Measurements from ENCODE around the gene PID1.

PID1 gene

GRCh38 chr2:229246334-229246733 lies 24.8 kb downstream of the PID1 start:
- H3K4me1 ChIP-seq = no peaks in the 10 kb centered on the region
- in situ Hi-C loops (cut with MboI; ENCODE audit: low sequenced_read_pairs) = no loop called here
- H3K27me3 ChIP-seq (ENCODE audit: low read depth) = no peaks in the 10 kb centered on the region
- no peak overlapping the region for H3K4me3 ChIP-seq
- no peak for DNase-seq (ENCODE audit: low spot score in 2 of 2)
- H3K9me3 ChIP-seq = no peaks in the 10 kb centered on the region
- H3K36me3 ChIP-seq (replicated peaks) = no peaks in the 10 kb centered on the region

- Histone ChIP-seq H3K27me3 (ENCODE audit: low read depth) (no peaks in the 10 kb centered on the region), H3K4me1 (no peaks in the 10 kb centered on the region), H3K9me3 (no peaks in the 10 kb centered on the region), H3K36me3 (replicated peaks) (no peaks in the 10 kb centered on the region), H3K4me3 (no peak overlapping the region)
- DNase-seq (ENCODE audit: low spot score in 2 of 2) = no peak
- in situ Hi-C loops (cut with MboI; ENCODE audit: low sequenced_read_pairs) = no loop called here
Observed at GRCh38 chr2:229244975-229245374, 26.1 kb downstream of the PID1 start.

DNA sequence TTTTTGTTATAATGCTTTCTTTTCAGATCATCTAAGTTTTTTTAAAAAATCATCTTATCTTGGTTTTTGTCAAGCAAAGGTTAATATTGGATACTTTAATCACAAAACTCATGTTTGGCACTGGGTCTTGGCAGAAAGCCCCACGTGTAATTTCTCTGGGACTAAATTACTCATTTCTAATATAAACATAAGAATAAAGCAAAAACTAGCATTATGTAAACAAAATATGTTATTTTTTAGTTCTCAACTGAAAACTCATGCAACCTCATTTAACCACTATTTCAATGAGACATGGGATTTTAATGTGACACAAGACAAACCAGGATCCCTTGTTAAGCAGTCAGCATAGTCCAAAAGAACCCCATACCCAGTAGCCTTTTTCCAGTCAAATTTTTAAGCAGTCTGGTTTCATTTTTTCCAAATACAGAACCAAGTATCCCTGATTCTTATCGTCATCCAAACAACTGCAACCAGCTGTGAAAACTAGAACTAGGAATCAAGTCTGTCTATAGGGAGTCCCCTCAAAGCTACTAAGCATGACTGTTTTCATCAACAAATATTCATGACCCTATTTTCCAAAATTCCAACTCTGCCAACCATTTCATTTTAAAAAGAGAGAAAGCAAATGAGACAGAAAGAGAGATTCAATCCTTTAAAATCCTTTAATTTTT lies 27.1 kb downstream of the PID1 start:
- Histone ChIP-seq H3K4me3 (no peak overlapping the region), H3K36me3 (replicated peaks) (no peaks in the 10 kb centered on the region), H3K9me3 (no peaks in the 10 kb centered on the region), H3K27me3 (ENCODE audit: low read depth) (no peaks in the 10 kb centered on the region), H3K4me1 (no peaks in the 10 kb centered on the region)
- no peak for DNase-seq (ENCODE audit: low spot score in 2 of 2)
- in situ Hi-C loops (cut with MboI; ENCODE audit: low sequenced_read_pairs) = no loop called here

DNA sequence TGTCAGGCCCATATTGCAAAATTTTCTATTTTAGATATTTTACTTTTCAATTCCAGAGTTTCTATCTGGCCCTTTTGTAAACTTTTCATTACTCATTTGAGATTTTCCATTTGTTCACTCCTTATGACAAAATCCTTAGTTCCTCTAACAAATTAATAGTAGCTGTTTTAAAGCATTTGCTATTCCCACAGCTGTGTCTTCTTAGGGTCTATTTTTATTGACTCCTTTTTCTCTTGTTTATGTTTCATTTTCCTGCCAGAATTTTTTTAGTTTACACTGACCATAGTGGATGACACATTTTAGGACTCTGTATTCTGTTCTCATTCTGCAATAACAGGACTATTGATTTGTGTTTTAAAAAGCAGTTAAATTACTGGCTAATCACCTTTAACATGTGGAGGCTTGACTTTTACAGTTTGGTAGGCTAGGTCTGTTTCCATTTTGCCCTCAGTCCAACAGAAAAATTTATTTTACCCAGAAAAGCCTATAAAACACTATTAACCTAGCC lies 30.0 kb downstream of the PID1 start:
- H3K36me3 ChIP-seq (replicated peaks) = no peaks in the 10 kb centered on the region
- H3K9me3 ChIP-seq = no peaks in the 10 kb centered on the region
- DNase-seq (ENCODE audit: low spot score in 2 of 2) = no peak
- H3K27me3 ChIP-seq (ENCODE audit: low read depth) = no peaks in the 10 kb centered on the region
- H3K4me1 ChIP-seq = no peaks in the 10 kb centered on the region
- in situ Hi-C loops (cut with MboI; ENCODE audit: low sequenced_read_pairs) = no loop called here
- no peak overlapping the region for H3K4me3 ChIP-seq

DNA sequence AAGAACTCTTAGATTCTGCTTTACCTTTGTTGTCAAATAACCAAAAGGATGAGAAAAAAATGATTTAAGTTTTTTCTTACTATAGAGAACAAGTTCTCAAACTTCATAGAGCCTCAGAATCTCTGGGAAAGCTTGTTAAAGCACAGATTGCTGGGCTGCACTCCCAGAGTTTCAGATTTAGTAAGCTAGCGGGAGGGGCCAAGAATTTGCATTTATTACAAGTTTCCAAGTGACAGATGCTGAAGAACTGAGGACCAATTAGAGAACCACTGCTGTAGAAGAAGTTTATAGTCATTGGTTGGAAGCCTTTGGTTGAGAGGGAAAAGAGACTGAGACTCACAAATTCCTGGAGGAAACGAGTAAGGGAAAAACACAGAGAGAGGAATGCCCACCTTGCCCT lies 32.1 kb downstream of the PID1 start:
- DNase-seq (ENCODE audit: low spot score in 2 of 2) = no peak
- H3K9me3 ChIP-seq = no peaks in the 10 kb centered on the region
- in situ Hi-C loops (cut with MboI; ENCODE audit: low sequenced_read_pairs) = no loop called here

GRCh38 chr2:229237270-229237669 lies 33.8 kb downstream of the PID1 start:
- no peaks in the 10 kb centered on the region for H3K4me1 ChIP-seq
- DNase-seq (ENCODE audit: low spot score in 2 of 2) = no peak
- in situ Hi-C loops (cut with MboI; ENCODE audit: low sequenced_read_pairs) = no loop called here
- H3K27me3 ChIP-seq (ENCODE audit: low read depth) = no peaks in the 10 kb centered on the region
- H3K9me3 ChIP-seq = no peaks in the 10 kb centered on the region
- no peak overlapping the region for H3K4me3 ChIP-seq
- H3K36me3 ChIP-seq (replicated peaks) = no peaks in the 10 kb centered on the region

More for the DNA sequence above, 32.1 kb downstream of the PID1 start:
- Histone ChIP-seq H3K4me3 (no peak overlapping the region), H3K36me3 (replicated peaks) (no peaks in the 10 kb centered on the region), H3K4me1 (no peaks in the 10 kb centered on the region), H3K27me3 (ENCODE audit: low read depth) (no peaks in the 10 kb centered on the region)

DNA sequence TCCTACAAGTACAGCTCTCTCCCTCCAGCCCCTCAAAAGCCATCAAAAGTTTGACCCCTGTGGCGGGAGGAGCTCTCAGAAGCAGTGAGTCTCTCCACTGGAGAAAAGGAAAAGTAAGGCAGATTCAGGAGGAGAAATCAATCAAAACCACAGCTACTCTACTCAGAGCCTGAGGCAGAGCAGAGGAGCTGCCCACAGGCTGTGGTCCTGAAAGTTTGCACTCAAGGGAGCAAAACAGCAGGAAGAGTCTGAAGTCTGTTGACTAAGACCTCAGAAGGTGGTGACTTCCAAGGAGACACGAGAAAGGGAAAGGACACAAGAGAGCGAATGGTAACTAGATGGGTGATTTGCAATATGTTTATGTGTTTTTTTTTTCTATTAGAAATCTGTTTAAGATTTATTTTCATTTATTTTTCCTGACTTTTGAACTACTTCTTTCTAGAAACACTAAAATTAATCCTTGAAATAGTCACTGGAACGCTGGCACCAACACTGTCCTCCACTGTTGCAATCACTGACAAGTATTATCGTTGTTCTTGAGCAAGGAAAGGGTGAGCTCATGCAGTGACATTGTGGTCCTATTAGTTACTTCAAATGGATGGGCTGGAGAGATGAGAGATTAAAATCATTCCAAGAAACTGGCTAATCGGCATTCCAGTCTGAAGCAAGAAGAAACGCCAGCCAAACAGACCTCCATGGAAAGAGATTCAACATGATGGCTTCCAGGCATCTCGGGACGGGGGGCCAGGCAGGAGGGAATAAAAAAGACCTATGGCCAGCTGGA lies 35.8 kb downstream of the PID1 start:
- no peaks in the 10 kb centered on the region for H3K9me3 ChIP-seq
- DNase-seq (ENCODE audit: low spot score in 2 of 2) = no peak
- no peaks in the 10 kb centered on the region for H3K27me3 ChIP-seq (ENCODE audit: low read depth)
- no peak overlapping the region for H3K4me3 ChIP-seq
- no peaks in the 10 kb centered on the region for H3K36me3 ChIP-seq (replicated peaks)
- no peaks in the 10 kb centered on the region for H3K4me1 ChIP-seq
- in situ Hi-C loops (cut with MboI; ENCODE audit: low sequenced_read_pairs) = no loop called here

DNA sequence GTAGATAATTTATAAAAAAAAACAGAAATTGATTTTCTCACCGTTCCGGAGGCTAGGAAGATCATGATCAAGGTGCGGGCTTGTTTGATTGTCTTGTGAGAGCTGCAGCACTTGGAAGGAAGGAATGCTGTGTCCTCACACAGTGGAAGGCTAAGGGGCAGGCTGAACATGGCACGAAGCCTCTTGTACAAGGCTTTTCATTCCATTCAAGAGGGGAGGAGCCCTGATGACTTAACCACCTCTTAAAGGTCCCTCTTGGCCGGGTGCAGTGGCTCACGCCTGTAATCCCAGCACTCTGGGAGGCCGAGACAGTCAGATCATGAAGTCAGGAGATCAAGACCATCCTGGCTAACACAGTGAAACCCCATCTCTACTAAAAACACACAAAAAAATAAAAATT lies 39.2 kb downstream of the PID1 start:
- in situ Hi-C loops (cut with MboI; ENCODE audit: low sequenced_read_pairs) = no loop called here
- Histone ChIP-seq H3K36me3 (replicated peaks) (no peaks in the 10 kb centered on the region), H3K9me3 (no peaks in the 10 kb centered on the region), H3K4me3 (no peak overlapping the region), H3K4me1 (no peaks in the 10 kb centered on the region), H3K27me3 (ENCODE audit: low read depth) (no peaks in the 10 kb centered on the region)
- no peak for DNase-seq (ENCODE audit: low spot score in 2 of 2)

DNA sequence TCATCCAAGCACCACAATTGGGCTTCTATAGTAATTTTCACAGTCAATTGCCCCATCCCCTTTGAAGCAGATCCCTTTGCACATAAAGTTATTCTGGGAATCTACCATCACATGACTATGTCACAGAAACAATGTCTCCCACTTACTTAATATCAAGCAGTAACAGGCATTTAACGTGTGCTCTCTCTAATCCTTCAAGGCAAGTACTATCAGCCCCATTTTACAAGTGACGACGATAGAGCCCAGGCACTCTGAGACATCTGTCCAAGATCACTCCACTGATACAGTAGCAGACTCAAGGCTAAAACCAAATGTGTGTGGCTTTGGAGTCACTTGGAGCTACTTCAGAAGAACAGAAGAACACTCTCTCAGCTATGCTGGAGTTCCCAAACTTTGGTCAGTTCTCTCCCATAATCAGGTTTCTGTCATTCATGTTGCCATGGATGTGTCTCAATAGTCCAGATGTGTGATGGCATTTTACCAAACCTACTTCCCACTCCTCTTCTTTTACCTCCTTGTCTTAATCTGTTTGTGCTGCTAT lies 39.7 kb downstream of the PID1 start:
- no peak for DNase-seq (ENCODE audit: low spot score in 2 of 2)
- no peaks in the 10 kb centered on the region for H3K4me1 ChIP-seq
- in situ Hi-C loops (cut with MboI; ENCODE audit: low sequenced_read_pairs) = no loop called here
- H3K9me3 ChIP-seq = no peaks in the 10 kb centered on the region
- H3K4me3 ChIP-seq = no peak overlapping the region
- no peaks in the 10 kb centered on the region for H3K36me3 ChIP-seq (replicated peaks)
- H3K27me3 ChIP-seq (ENCODE audit: low read depth) = no peaks in the 10 kb centered on the region

- H3K4me3 ChIP-seq = no peak overlapping the region
- DNase-seq (ENCODE audit: low spot score in 2 of 2) = no peak
- no peaks in the 10 kb centered on the region for H3K4me1 ChIP-seq
- H3K9me3 ChIP-seq = no peaks in the 10 kb centered on the region
- in situ Hi-C loops (cut with MboI; ENCODE audit: low sequenced_read_pairs) = no loop called here
- H3K27me3 ChIP-seq (ENCODE audit: low read depth) = no peaks in the 10 kb centered on the region
- no peaks in the 10 kb centered on the region for H3K36me3 ChIP-seq (replicated peaks)
Observed at GRCh38 chr2:229230911-229231310, 40.2 kb downstream of the PID1 start.

GRCh38 chr2:229230256-229230655 lies 40.8 kb downstream of the PID1 start:
- H3K4me1 ChIP-seq = no peaks in the 10 kb centered on the region
- H3K27me3 ChIP-seq (ENCODE audit: low read depth) = no peaks in the 10 kb centered on the region
- H3K36me3 ChIP-seq (replicated peaks) = no peaks in the 10 kb centered on the region
- H3K4me3 ChIP-seq = no peak overlapping the region
- no peaks in the 10 kb centered on the region for H3K9me3 ChIP-seq
- in situ Hi-C loops (cut with MboI; ENCODE audit: low sequenced_read_pairs) = no loop called here
- no peak for DNase-seq (ENCODE audit: low spot score in 2 of 2)

DNA sequence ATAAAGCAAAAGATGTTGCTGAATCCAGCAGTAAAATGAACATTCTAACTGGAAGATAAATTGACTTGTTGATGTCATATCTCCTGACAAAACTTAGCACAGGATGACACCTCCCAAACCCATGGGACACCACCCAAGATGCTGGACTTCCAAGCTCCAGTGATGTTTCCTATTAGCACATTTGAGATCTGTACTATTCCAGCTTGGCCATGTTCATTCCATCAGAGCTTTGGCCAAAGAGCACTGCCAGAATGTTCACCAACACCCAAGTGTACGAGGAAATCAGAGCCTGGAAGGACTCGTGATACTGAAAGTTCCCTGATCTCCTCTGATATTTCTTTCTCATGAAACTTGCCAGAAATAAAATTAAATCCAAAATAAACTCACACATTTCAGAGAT lies 44.7 kb downstream of the PID1 start:
- Histone ChIP-seq H3K4me3 (no peak overlapping the region), H3K9me3 (no peaks in the 10 kb centered on the region), H3K4me1 (no peaks in the 10 kb centered on the region), H3K36me3 (replicated peaks) (no peaks in the 10 kb centered on the region), H3K27me3 (ENCODE audit: low read depth) (no peaks in the 10 kb centered on the region)
- DNase-seq (ENCODE audit: low spot score in 2 of 2) = no peak
- in situ Hi-C loops (cut with MboI; ENCODE audit: low sequenced_read_pairs) = no loop called here

DNA sequence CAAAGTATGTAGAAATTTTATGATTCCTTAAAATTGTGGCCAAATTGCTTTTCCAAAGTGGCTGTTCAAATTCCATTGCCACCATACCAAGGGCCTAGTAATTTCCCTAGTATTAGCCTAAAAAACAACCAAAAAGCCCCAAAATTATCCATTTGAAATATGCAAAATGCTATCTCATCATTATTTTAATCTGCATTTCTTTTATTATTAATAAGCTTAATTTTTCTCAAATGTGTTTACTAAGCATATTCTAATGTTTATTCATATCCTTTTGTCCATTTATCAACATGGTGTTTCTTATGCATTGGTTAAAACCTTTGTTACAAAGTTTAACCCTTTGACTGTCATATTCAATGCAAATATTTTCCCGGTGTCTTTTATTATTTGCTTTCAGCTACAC lies 48.0 kb downstream of the PID1 start:
- Histone ChIP-seq H3K9me3 (no peaks in the 10 kb centered on the region), H3K36me3 (replicated peaks) (no peaks in the 10 kb centered on the region), H3K4me3 (no peak overlapping the region), H3K4me1 (no peaks in the 10 kb centered on the region), H3K27me3 (ENCODE audit: low read depth) (no peaks in the 10 kb centered on the region)
- DNase-seq (ENCODE audit: low spot score in 2 of 2) = no peak
- in situ Hi-C loops (cut with MboI; ENCODE audit: low sequenced_read_pairs) = no loop called here

DNA sequence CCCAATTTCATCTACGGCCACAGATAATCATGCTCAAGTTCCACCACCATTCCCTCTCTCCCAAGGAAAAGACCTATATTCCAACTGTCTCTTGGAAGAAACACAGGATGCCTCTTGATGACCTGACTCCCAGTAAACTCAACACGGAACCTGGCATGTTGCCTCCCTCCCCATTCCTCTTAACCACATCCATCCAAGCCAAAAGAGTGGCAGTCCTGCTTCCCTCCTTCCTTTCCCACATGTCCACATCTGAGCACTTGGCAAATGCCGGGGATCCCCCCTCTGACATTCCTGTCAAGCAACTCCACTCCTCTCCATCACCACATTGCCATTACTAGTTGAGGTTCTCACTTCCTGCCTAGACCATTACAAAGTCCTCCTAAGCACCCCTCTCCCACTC lies 49.4 kb downstream of the PID1 start:
- Histone ChIP-seq H3K27me3 (ENCODE audit: low read depth) (no peaks in the 10 kb centered on the region), H3K36me3 (replicated peaks) (no peaks in the 10 kb centered on the region), H3K4me3 (no peak overlapping the region), H3K4me1 (no peaks in the 10 kb centered on the region), H3K9me3 (no peaks in the 10 kb centered on the region)
- in situ Hi-C loops (cut with MboI; ENCODE audit: low sequenced_read_pairs) = no loop called here
- no peak for DNase-seq (ENCODE audit: low spot score in 2 of 2)
